ENCODE results near the gene IMMT.
A peak's percentile ranks its signal among the peaks of the same experiment; 100 is the strongest.

IMMT gene

GRCh38 chr2:86139981-86140380, 55.3 kb downstream of the IMMT start:
- DNase-seq = no peak

- no peak for DNase-seq
Observed at GRCh38 chr2:86138736-86139625, 56.3 kb downstream of the IMMT start.

GRCh38 chr2:86136141-86136540, 59.1 kb downstream of the IMMT start:
- DNase-seq = no peak

GRCh38 chr2:86135653-86136052, 59.6 kb downstream of the IMMT start:
- no peak for DNase-seq

GRCh38 chr2:86134709-86135108, 60.6 kb downstream of the IMMT start:
- no peak for DNase-seq

- peak; percentile 23 for DNase-seq
Observed at GRCh38 chr2:86124683-86125082, 70.6 kb downstream of the IMMT start.

- no peak for DNase-seq
Observed at GRCh38 chr2:86123328-86123925, 71.8 kb downstream of the IMMT start.

GRCh38 chr2:86118130-86118529, 77.1 kb downstream of the IMMT start:
- no peak for DNase-seq

- no peak for DNase-seq
Observed at GRCh38 chr2:86107031-86107430, 88.2 kb downstream of the IMMT start.

- peak; percentile 94 for DNase-seq
Observed at GRCh38 chr2:86105969-86106945, 89.0 kb downstream of the IMMT start, which contains the start of gene PTCD3. Gene PTCD3, plus strand, starts transcription at chr2:86106235. Its CDS starts 13 bp downstream, at chr2:86106248.

- DNase-seq = peak; percentile 84
Observed at GRCh38 chr2:86105252-86105968, 89.9 kb downstream of the IMMT start, which contains the start of gene POLR1A. Gene POLR1A, minus strand, starts transcription at chr2:86105886. Its CDS starts 110 bp downstream, at chr2:86105776.

GRCh38 chr2:86102157-86102556, 93.1 kb downstream of the IMMT start:
- no peak for DNase-seq

- DNase-seq = no peak
Observed at GRCh38 chr2:86097913-86098312, 97.3 kb downstream of the IMMT start.

GRCh38 chr2:86097114-86097896, 98.0 kb downstream of the IMMT start:
- no peak for DNase-seq

GRCh38 chr2:86094229-86094628, 101.0 kb downstream of the IMMT start:
- no peak for DNase-seq

Measured in NCI-H1105 (cell line).